GM23248 (cell line): ENCODE data around the gene UBXN6. TPM values are rescaled to one million over a fixed set of nuclear protein-coding genes. Genes with fewer than 3 reads are reported as not detected.

Experiments used
- DNase-seq: peaks from one replicate; pipeline ENCODE4 v3.0.0-alpha.2; 2015
- H2AFZ ChIP-seq: fragments of 200-600 bp; sonication (generic); 2 replicates; pipeline ENCODE4 v1.6.1; 2016; ENCODE audit warnings: antibody characterized with exemption
- H3F3A ChIP-seq: fragments of 200-600 bp; sonication (generic); 2 replicates; pipeline ENCODE4 v1.6.1; 2016; ENCODE audit warnings: mild to moderate bottlenecking, antibody characterized with exemption, mixed run types; ENCODE audit not compliant: insufficient read depth
- H3K27ac ChIP-seq: fragments of 200-600 bp; sonication (generic); 2 replicates; pipeline ENCODE4 v1.5.1; 2016; ENCODE audit warnings: mild to moderate bottlenecking
- H3K27me3 ChIP-seq: fragments of 200-600 bp; sonication (generic); replicated peaks from 2 replicates; pipeline ENCODE4 v1.6.1; 2016; ENCODE audit warnings: mild to moderate bottlenecking; ENCODE audit not compliant: insufficient read depth
- H3K36me3 ChIP-seq: fragments of 200-600 bp; sonication (generic); 2 replicates; pipeline ENCODE4 v1.6.1; 2016; ENCODE audit warnings: low read depth, mild to moderate bottlenecking
- H3K4me1 ChIP-seq: fragments of 200-600 bp; sonication (generic); 2 replicates; pipeline ENCODE4 v1.6.1; 2016; ENCODE audit warnings: mild to moderate bottlenecking; ENCODE audit not compliant: insufficient read depth
- H3K4me2 ChIP-seq: fragments of 200-600 bp; sonication (generic); one replicate; pipeline ENCODE4 v1.6.1; 2016; ENCODE audit warnings: mild to moderate bottlenecking; ENCODE audit not compliant: unreplicated experiment
- H3K4me3 ChIP-seq: fragments of 200-600 bp; sonication (generic); 2 replicates; pipeline ENCODE4 v1.5.1; 2016; ENCODE audit warnings: mild to moderate bottlenecking
- H3K79me2 ChIP-seq: fragments of 200-600 bp; sonication (generic); 2 replicates; pipeline ENCODE4 v1.6.1; 2016; ENCODE audit warnings: mild to moderate bottlenecking; ENCODE audit not compliant: insufficient read depth
- H3K9ac ChIP-seq: fragments of 200-600 bp; sonication (generic); 2 replicates; pipeline ENCODE4 v1.6.1; 2016; ENCODE audit warnings: mild to moderate bottlenecking
- H3K9me2 ChIP-seq: fragments of 200-600 bp; sonication (generic); 2 replicates; pipeline ENCODE4 v1.6.1; 2016; ENCODE audit warnings: mixed run types, mild to moderate bottlenecking, moderate library complexity; ENCODE audit not compliant: insufficient read depth
- H3K9me3 ChIP-seq: fragments of 200-600 bp; sonication (generic); one replicate; pipeline ENCODE4 v1.6.1; 2017; ENCODE audit warnings: low read depth
- H4K20me1 ChIP-seq: fragments of 200-600 bp; sonication (generic); 2 replicates; pipeline ENCODE4 v1.6.0; 2016; ENCODE audit not compliant: insufficient read depth
- EZH2 ChIP-seq: fragments of 200-600 bp; sonication (generic); IDR thresholded peaks from 2 replicates; pipeline ENCODE4 v1.6.1; 2018; ENCODE audit warnings: antibody characterized with exemption, mild to moderate bottlenecking; ENCODE audit not compliant: insufficient read depth, poor library complexity, severe bottlenecking
- EZH2phosphoT487 ChIP-seq: fragments of 200-600 bp; sonication (generic); IDR thresholded peaks from 2 replicates; pipeline ENCODE4 v1.6.1; 2018; ENCODE audit warnings: antibody characterized with exemption, moderate library complexity, mild to moderate bottlenecking, low read depth; ENCODE audit not compliant: insufficient read depth
- WGBS, 2 experiments: methylation state at CpG; one replicate each; pipeline ENCODE4 v1.1.6; 2015 to 2017; ENCODE audit warnings: low lambda C conversion rate in 2 of 2, low coverage in 1 of 2; ENCODE audit errors: missing lambda C conversion rate in 2 of 2; 5-methylcytosine and 5-hydroxymethylcytosine counted together
- in situ Hi-C: fragments of 300-500 bp; cut with MboI; formaldehyde crosslinking; loops from 2 replicates; pipeline ENCODE4 v1.15.0; 2020
- polyA plus RNA-seq: library from polyadenylated mRNA; unstranded; fragments of >200 nt; fragmentation: Nextera tagmentation; extraction: Ambion mirVana; gene quantifications from 2 replicates; pipeline ENCODE4 v1.2.1, GENCODE V29; 2016
- total RNA-seq: library from RNA; depleted of rRNA; stranded (reverse); fragments of >200 nt; shearing (Covaris generic); gene quantifications from 2 replicates; pipeline ENCODE4 v1.2.3, GENCODE V29; 2014

UBXN6 gene
- total and polyA plus RNA-seq, 2 experiments from 2014 or later, result 45.8 to 113 TPM

DNA sequence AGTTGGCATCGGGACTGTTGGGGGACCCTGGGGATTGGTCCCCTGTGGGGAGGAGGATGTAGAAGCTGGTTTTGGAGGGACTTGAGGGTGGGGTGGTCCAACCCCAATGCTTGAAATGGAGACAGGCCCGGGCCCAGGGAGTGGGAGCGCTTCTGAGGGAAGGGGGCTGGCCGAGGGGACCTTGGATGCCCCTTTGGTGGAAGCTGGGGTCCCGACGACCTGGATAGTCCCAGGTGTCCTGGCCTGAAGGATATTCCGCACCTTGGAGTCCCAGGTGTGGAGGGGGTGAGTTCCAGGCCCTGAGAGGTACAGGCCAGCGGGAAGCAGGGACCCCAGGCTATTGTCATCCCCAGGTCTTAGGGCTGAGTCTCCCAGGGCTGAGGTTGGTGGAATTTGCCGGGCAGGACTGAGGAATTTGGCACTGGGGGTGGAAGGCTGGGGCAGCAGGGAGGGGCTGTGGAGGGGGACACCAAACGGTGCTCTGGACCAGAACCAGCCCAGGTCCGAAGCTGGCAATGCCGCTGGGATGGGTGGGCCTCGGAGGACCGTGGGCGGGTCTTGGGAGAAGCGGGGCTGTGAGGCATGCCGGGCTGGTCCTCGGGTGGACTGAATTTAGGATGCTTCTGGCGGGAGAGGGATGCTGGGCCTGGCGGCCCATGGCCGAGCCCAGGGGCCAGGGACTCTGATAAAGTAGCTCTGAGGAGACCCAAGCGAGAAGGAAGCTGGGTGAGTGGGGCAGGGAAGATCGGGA is 16.3 kb upstream of the UBXN6 start:
- H3K4me2 ChIP-seq, result peak overlapping the region; percentile 98
- peak; percentile 59 for DNase-seq
- peak overlapping the region; percentile 94 for H3K4me3 ChIP-seq
- in situ Hi-C loops, result no loop called here
- no peak for TF ChIP-seq EZH2
- 15 to 17% methylated on average over 19 to 23 of the region's 23 CpGs for WGBS, 2 experiments
- H4K20me1 ChIP-seq, result no peaks in the 10 kb centered on the region
- no peaks in the 10 kb centered on the region for H3K27me3 ChIP-seq
- 0 out of 2 replicates have a peak overlapping the region, but pooled peaks have one; percentile 35 for H2AFZ ChIP-seq
- 0 out of 2 replicates have a peak overlapping the region, but pooled peaks have one; percentile 1 for H3K27ac ChIP-seq
- H3K79me2 ChIP-seq, result peaks cover 60% of the 10 kb centered on the region
- H3K9me2 ChIP-seq, result no peaks in the 10 kb centered on the region
- peak overlapping the region; percentile 89 for H3K9ac ChIP-seq
- no peaks in the 10 kb centered on the region for H3K9me3 ChIP-seq
- no peaks in the 10 kb centered on the region; the same call in 1 of the 2 replicates for H3K36me3 ChIP-seq
- H3K4me1 ChIP-seq, result peaks cover 8% of the 10 kb centered on the region; the same call in 1 of the 2 replicates
- peaks cover 6% of the 10 kb centered on the region; the same call in 1 of the 2 replicates for H3F3A ChIP-seq

- 9 to 12% methylated on average over 19 to 22 of the region's 25 CpGs for WGBS, 2 experiments
- Histone ChIP-seq H3K4me1 (peaks cover 8% of the 10 kb centered on the region; the same call in 1 of the 2 replicates), H3K4me2 (peak overlapping the region; percentile 98), H3K9me2 (no peaks in the 10 kb centered on the region), H3K79me2 (peaks cover 54% of the 10 kb centered on the region), H3K4me3 (peak overlapping the region; percentile 94), H3K27ac (no peak overlapping the region), H3K9ac (peak overlapping the region; percentile 89), H2AFZ (no peak overlapping the region), H3K36me3 (no peaks in the 10 kb centered on the region), H4K20me1 (no peaks in the 10 kb centered on the region), H3F3A (peaks cover 6% of the 10 kb centered on the region; the same call in 1 of the 2 replicates), H3K27me3 (no peaks in the 10 kb centered on the region), H3K9me3 (no peaks in the 10 kb centered on the region)
- no peak for DNase-seq
- in situ Hi-C loops, result no loop called here
- TF ChIP-seq EZH2phosphoT487 (no peak), EZH2 (no peak)
Observed at GRCh38 chr19:4473011-4473762, 15.6 kb upstream of the UBXN6 start.

- Histone ChIP-seq H3K27me3 (no peaks in the 10 kb centered on the region), H3F3A (peaks cover 6% of the 10 kb centered on the region; the same call in 1 of the 2 replicates), H3K79me2 (peaks cover 46% of the 10 kb centered on the region), H3K9ac (peak within 1 kb of the TSS; percentile 93), H3K4me3 (peak within 1 kb of the TSS; percentile 94), H3K4me1 (peaks cover 8% of the 10 kb centered on the region; the same call in 1 of the 2 replicates), H3K9me2 (no peaks in the 10 kb centered on the region), H2AFZ (peak within 1 kb of the TSS; percentile 98), H3K36me3 (no peaks in the 10 kb centered on the region), H4K20me1 (no peaks in the 10 kb centered on the region), H3K4me2 (peak within 1 kb of the TSS; percentile 98), H3K27ac (peak within 1 kb of the TSS; percentile 95), H3K9me3 (no peaks in the 10 kb centered on the region)
- DNase-seq, result no peak
- 0 to 3% methylated on average over 13 to 59 of the region's 71 CpGs for WGBS, 2 experiments
- in situ Hi-C loops, result no loop called here
- TF ChIP-seq EZH2, result no peak
- no peak for TF ChIP-seq EZH2phosphoT487
Observed at GRCh38 chr19:4472174-4472974, 14.8 kb upstream of the UBXN6 start, which contains the start of gene HDGFL2. Gene HDGFL2 (plus strand): TSS chr19:4472297. CDS start chr19:4472351, 54 bp downstream.
